Skeletal muscle satellite cell (primary cell): ENCODE results near the gene CDHR4.
"Not testable (repeated sequence)": the region's sequence is repeated elsewhere in the genome, so short reads cannot be mapped to it uniquely, and the experiment has no call there.

ENCODE experiments used
- H3K27me3 ChIP-seq: 2 replicates; pipeline ENCODE4 v1.7.0; 2013; ENCODE audit warnings: low read length; ENCODE audit not compliant: control insufficient read depth, insufficient read depth
- H3K36me3 ChIP-seq: 2 replicates; pipeline ENCODE4 v1.7.0; 2013; ENCODE audit warnings: mild to moderate bottlenecking, control low read depth, low read length; ENCODE audit not compliant: insufficient read depth
- H3K4me1 ChIP-seq: 2 replicates; pipeline ENCODE4 v1.7.0; 2013; ENCODE audit warnings: low read length; ENCODE audit not compliant: control insufficient read depth, insufficient read depth
- H3K4me2 ChIP-seq: 2 replicates; pipeline ENCODE4 v1.7.0; 2013; ENCODE audit warnings: mild to moderate bottlenecking, low read length
- H3K4me3 ChIP-seq: 2 replicates; pipeline ENCODE4 v1.7.0; 2013; ENCODE audit warnings: low read length
- H3K9ac ChIP-seq: 2 replicates; pipeline ENCODE4 v1.7.0; 2013; ENCODE audit warnings: mild to moderate bottlenecking, low read depth, low read length, moderate library complexity
- H3K9me3 ChIP-seq: replicated peaks from 2 replicates; pipeline ENCODE4 v1.7.0; 2013; ENCODE audit warnings: mild to moderate bottlenecking, control low read depth, low read length

CDHR4 gene

GRCh38 chr3:49771340-49771938 is 28.2 kb downstream of the CDHR4 start:
- peaks cover 13% of the 10 kb centered on the region for H3K36me3 ChIP-seq
- H3K9me3 ChIP-seq: no peaks in the 10 kb centered on the region
- no peaks in the 10 kb centered on the region for H3K27me3 ChIP-seq
- H3K4me1 ChIP-seq: peaks cover 19% of the 10 kb centered on the region
- no peak overlapping the region for H3K4me3 ChIP-seq
- no peak overlapping the region for H3K9ac ChIP-seq
- no peak overlapping the region for H3K4me2 ChIP-seq

GRCh38 chr3:49769926-49770325 is 29.7 kb downstream of the CDHR4 start:
- Histone ChIP-seq H3K36me3 (peaks cover 5% of the 10 kb centered on the region), H3K9me3 (no peaks in the 10 kb centered on the region), H3K27me3 (no peaks in the 10 kb centered on the region), H3K4me2 (no peak overlapping the region), H3K9ac (no peak overlapping the region), H3K4me3 (no peak overlapping the region), H3K4me1 (peaks cover 14% of the 10 kb centered on the region)

- H3K9ac ChIP-seq: no peak overlapping the region
- H3K9me3 ChIP-seq: no peaks in the 10 kb centered on the region
- no peak overlapping the region for H3K4me3 ChIP-seq
- H3K4me2 ChIP-seq: no peak overlapping the region
- no peaks in the 10 kb centered on the region for H3K27me3 ChIP-seq
- H3K36me3 ChIP-seq: peaks cover 5% of the 10 kb centered on the region
- peaks cover 9% of the 10 kb centered on the region for H3K4me1 ChIP-seq
Observed at GRCh38 chr3:49769286-49769915, 30.3 kb downstream of the CDHR4 start.

- H3K4me2 ChIP-seq: no peak overlapping the region
- H3K9me3 ChIP-seq: no peaks in the 10 kb centered on the region
- no peak overlapping the region for H3K4me3 ChIP-seq
- no peaks in the 10 kb centered on the region for H3K27me3 ChIP-seq
- H3K36me3 ChIP-seq: no peaks in the 10 kb centered on the region
- no peak overlapping the region for H3K9ac ChIP-seq
- H3K4me1 ChIP-seq: no peaks in the 10 kb centered on the region
Observed at GRCh38 chr3:49763981-49764380, 35.7 kb downstream of the CDHR4 start.

GRCh38 chr3:49761661-49762060 is 38.0 kb downstream of the CDHR4 start:
- Histone ChIP-seq H3K4me3 (no peak overlapping the region), H3K4me2 (no peak overlapping the region), H3K4me1 (no peaks in the 10 kb centered on the region), H3K27me3 (no peaks in the 10 kb centered on the region), H3K36me3 (no peaks in the 10 kb centered on the region), H3K9ac (no peak overlapping the region), H3K9me3 (no peaks in the 10 kb centered on the region)

- Histone ChIP-seq H3K4me3 (no peak overlapping the region), H3K27me3 (no peaks in the 10 kb centered on the region), H3K4me1 (no peaks in the 10 kb centered on the region), H3K4me2 (no peak overlapping the region), H3K36me3 (peaks cover 3% of the 10 kb centered on the region), H3K9ac (no peak overlapping the region), H3K9me3 (no peaks in the 10 kb centered on the region)
Observed at GRCh38 chr3:49759226-49759625, 40.4 kb downstream of the CDHR4 start.

- H3K4me2 ChIP-seq: no peak overlapping the region
- no peak overlapping the region for H3K4me3 ChIP-seq
- no peaks in the 10 kb centered on the region for H3K4me1 ChIP-seq
- H3K27me3 ChIP-seq: no peaks in the 10 kb centered on the region
- no peak overlapping the region for H3K9ac ChIP-seq
- H3K9me3 ChIP-seq: no peaks in the 10 kb centered on the region
- H3K36me3 ChIP-seq: peaks cover 3% of the 10 kb centered on the region
Observed at GRCh38 chr3:49757197-49757596, 42.5 kb downstream of the CDHR4 start.

- no peak overlapping the region for H3K4me3 ChIP-seq
- H3K9me3 ChIP-seq: no peaks in the 10 kb centered on the region
- no peak overlapping the region for H3K4me2 ChIP-seq
- no peaks in the 10 kb centered on the region for H3K27me3 ChIP-seq
- H3K4me1 ChIP-seq: no peaks in the 10 kb centered on the region
- H3K9ac ChIP-seq: no peak overlapping the region
- peaks cover 3% of the 10 kb centered on the region for H3K36me3 ChIP-seq
Observed at GRCh38 chr3:49756036-49756435, 43.6 kb downstream of the CDHR4 start.

- Histone ChIP-seq H3K4me3 (no peak overlapping the region), H3K27me3 (no peaks in the 10 kb centered on the region), H3K9me3 (no peaks in the 10 kb centered on the region), H3K36me3 (peaks cover 3% of the 10 kb centered on the region), H3K9ac (no peak overlapping the region), H3K4me2 (no peak overlapping the region), H3K4me1 (no peaks in the 10 kb centered on the region)
Observed at GRCh38 chr3:49754536-49754935, 45.1 kb downstream of the CDHR4 start.

GRCh38 chr3:49751501-49751900 is 48.2 kb downstream of the CDHR4 start:
- Histone ChIP-seq H3K4me2 (no peak overlapping the region), H3K9ac (no peak overlapping the region), H3K27me3 (no peaks in the 10 kb centered on the region), H3K9me3 (no peaks in the 10 kb centered on the region), H3K4me1 (peaks cover 9% of the 10 kb centered on the region), H3K4me3 (no peak overlapping the region), H3K36me3 (peaks cover 15% of the 10 kb centered on the region)

- H3K4me1 ChIP-seq: peaks cover 14% of the 10 kb centered on the region
- H3K4me2 ChIP-seq: no peak overlapping the region
- H3K9ac ChIP-seq: no peak overlapping the region
- H3K36me3 ChIP-seq: peaks cover 12% of the 10 kb centered on the region
- H3K27me3 ChIP-seq: no peaks in the 10 kb centered on the region
- H3K4me3 ChIP-seq: no peak overlapping the region
- no peaks in the 10 kb centered on the region for H3K9me3 ChIP-seq
Observed at GRCh38 chr3:49750056-49750455, 49.6 kb downstream of the CDHR4 start.

GRCh38 chr3:49748874-49749273 is 50.8 kb downstream of the CDHR4 start:
- H3K4me3 ChIP-seq, H3K4me2 ChIP-seq, H3K9me3 ChIP-seq, H3K27me3 ChIP-seq, H3K9ac ChIP-seq: not testable (repeated sequence)
- H3K36me3 ChIP-seq: peaks cover 12% of the 10 kb centered on the region
- H3K4me1 ChIP-seq: peaks cover 14% of the 10 kb centered on the region
